Upper lobe of left lung (tissue), 6 donors: ENCODE data around the gene G0S2. TPM values are rescaled to one million over a fixed set of nuclear protein-coding genes. Genes with fewer than 3 reads are reported as not detected.

ENCODE experiments used
- ATAC-seq, 2 donors: fragments of 200-7000 bp; cut with Tn5 transposase; one replicate each; pipeline ENCODE4 v1.9.1; 2022; ENCODE audit warnings: mild to moderate bottlenecking in 2 of 2, moderate library complexity in 2 of 2; ENCODE audit not compliant: low FRiP score in 2 of 2
- DNase-seq, 2 donors: peaks; one replicate each; pipeline ENCODE4 v3.0.0-alpha.2; 2019 to 2020
- H3K27ac ChIP-seq, 4 donors: fragments of 200-600 bp; sonication (generic); one replicate each; pipeline ENCODE4 v1.5.1; 2016 to 2019
- H3K27me3 ChIP-seq, 4 donors: fragments of 200-600 bp; sonication (generic); one replicate each; pipeline ENCODE4 v1.5.1; 2017 to 2019
- H3K36me3 ChIP-seq, 4 donors: fragments of 200-600 bp; sonication (generic); one replicate each; pipeline ENCODE4 v1.5.1; 2016 to 2019
- H3K4me1 ChIP-seq, 4 donors: fragments of 200-600 bp; sonication (generic); one replicate each; pipeline ENCODE4 v1.5.1; 2018 to 2019
- H3K4me3 ChIP-seq, 4 donors: fragments of 200-600 bp; sonication (generic); one replicate each; pipeline ENCODE4 v1.5.1; 2017 to 2019; ENCODE audit warnings: mild to moderate bottlenecking in 2 of 4, moderate library complexity in 1 of 4
- H3K9me3 ChIP-seq, 4 donors: fragments of 200-600 bp; sonication (generic); one replicate each; pipeline ENCODE4 v1.5.1; 2018 to 2019
- CTCF ChIP-seq, 6 experiments: fragments of 450-650 bp in 4 of 6; fragments of 200-600 bp in 2 of 6; sonication (generic) in 2 of 6; IDR thresholded peaks; one replicate each; pipeline ENCODE4 v1.5.1; 2016 to 2019; ENCODE audit warnings: antibody characterized with exemption in 6 of 6
- EP300 ChIP-seq, 4 donors: sonication (generic); formaldehyde crosslinking; IDR thresholded peaks; one replicate each; pipeline ENCODE4 v1.5.1; 2017; ENCODE audit warnings: antibody characterized with exemption in 4 of 4, control low read depth in 2 of 4
- POLR2A ChIP-seq, 4 donors: fragments of 450-650 bp; IDR thresholded peaks; one replicate each; pipeline ENCODE4 v1.5.1; 2016 to 2017; ENCODE audit warnings: antibody characterized with exemption in 4 of 4, mild to moderate bottlenecking in 2 of 4
- POLR2AphosphoS5 ChIP-seq, 2 donors: sonication (generic); formaldehyde crosslinking; IDR thresholded peaks; one replicate each; pipeline ENCODE4 v1.5.1; 2017; ENCODE audit warnings: antibody characterized with exemption in 2 of 2
- WGBS, 2 donors: methylation state at CpG; one replicate each; pipeline ENCODE4 v1.1.5; 2017 to 2018; 5-methylcytosine and 5-hydroxymethylcytosine counted together
- total RNA-seq, 6 donors: library from RNA; depleted of rRNA in 4 of 6; stranded (reverse); fragments of >200 nt in 4 of 6; gene quantifications; one replicate each; pipeline versions ENCODE4 v1.1.0 to v1.2.1, GENCODE V29; 2016 to 2021
- donor health status: DM: no; HTN: no; CAD: no; lungs with moderate emphysema.
- donor health status: DM: no; HTN: yes; CAD: no; lungs with severe emphysema.

Gene G0S2
- total RNA-seq, 6 donors from 2014 or later = 14.4 to 108 (median 46.0) TPM

DNA sequence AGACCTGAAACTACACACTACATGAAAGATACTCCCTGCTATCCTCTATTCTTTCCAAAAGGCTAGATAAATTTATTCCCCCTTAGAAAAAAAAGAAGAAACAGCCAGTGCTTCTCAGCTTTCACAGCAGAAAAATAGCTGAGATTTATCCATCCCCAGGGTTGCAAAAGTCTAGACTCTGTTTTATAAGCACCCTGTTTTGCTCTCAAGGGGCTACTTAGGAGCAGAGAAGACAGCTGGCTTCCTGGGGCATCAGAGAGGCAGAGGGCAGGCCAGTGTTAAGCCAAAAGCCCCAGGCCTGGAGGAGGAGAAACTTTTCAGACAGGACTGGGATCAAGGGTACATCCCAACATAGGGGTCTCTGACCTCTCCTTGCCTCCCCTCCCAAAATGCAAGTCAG lies 26.9 kb upstream of the G0S2 start:
- Histone ChIP-seq H3K9me3 (no peaks in the 10 kb centered on the region), H3K4me1 (peaks cover 52 to 74% (median 63%) of the 10 kb centered on the region in 4 donors), H3K27me3 (no peaks in the 10 kb centered on the region), H3K4me3 (no peak overlapping the region), H3K36me3 (no peaks in the 10 kb centered on the region), H3K27ac (peak overlapping the region in 3 of 4 donors; percentile 45 to 81 (median 75))
- TF ChIP-seq POLR2AphosphoS5 (IDR thresholded peaks at IDR 0.05) = no peak
- TF ChIP-seq EP300 (IDR thresholded peaks at IDR 0.05) = no peak
- no peak for TF ChIP-seq POLR2A (IDR thresholded peaks at IDR 0.05)
- TF ChIP-seq CTCF (IDR thresholded peaks at IDR 0.05) = no peak
- DNase-seq (no peak), ATAC-seq (no peak)

DNA sequence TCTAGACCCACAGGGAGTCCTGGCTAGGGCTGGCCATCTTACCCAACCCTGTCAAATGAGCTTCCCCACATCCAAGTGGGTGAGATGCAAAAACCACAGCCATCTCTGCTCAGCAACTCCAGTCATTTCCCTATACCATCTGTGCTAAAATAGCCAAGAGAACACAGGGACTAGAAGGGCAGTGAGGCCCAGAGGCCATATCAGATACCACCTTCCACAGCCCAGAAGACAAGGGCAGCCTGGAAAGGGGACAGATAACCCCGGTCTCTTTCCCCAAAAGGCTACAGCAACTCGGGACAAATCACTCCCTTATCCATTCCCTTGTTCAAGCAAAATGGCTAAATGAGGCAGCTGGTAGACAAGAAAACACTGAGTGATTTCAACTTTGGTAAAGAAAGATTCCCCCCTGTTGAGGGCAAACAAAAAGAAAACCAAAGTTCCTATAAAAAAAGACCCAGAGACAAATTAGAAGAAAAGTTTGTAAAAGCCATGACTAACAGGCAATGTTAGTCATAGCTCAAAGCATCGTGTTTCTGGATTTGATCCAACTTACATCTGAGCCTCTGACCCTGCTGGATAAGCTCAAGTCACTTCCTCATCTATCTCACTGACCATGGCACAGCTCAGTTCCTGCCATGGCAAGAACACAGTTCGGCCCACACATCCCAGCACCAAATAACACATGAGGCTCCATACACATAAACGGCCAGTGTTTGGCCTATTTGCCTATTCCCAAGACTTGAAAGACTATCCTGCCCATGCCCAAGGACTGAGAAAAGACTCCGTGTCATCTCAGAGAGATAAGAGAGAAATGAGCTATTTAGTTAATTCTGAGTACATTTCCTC lies 26.1 kb upstream of the G0S2 start:
- Histone ChIP-seq H3K36me3 (no peaks in the 10 kb centered on the region), H3K27me3 (no peaks in the 10 kb centered on the region), H3K9me3 (no peaks in the 10 kb centered on the region), H3K4me1 (peaks cover 56 to 75% (median 66%) of the 10 kb centered on the region in 4 donors), H3K4me3 (no peak overlapping the region), H3K27ac (peak overlapping the region; percentile 66 to 81 (median 74))
- peak in 1 of 2 donors; percentile 29 for TF ChIP-seq POLR2AphosphoS5 (IDR thresholded peaks at IDR 0.05)
- TF ChIP-seq CTCF (IDR thresholded peaks at IDR 0.05) = no peak
- no peak for DNase-seq
- WGBS, 2 donors = 44 to 50% methylated on average over 6 of the region's 6 CpGs
- peak; percentile 47 to 69 for ATAC-seq

DNA sequence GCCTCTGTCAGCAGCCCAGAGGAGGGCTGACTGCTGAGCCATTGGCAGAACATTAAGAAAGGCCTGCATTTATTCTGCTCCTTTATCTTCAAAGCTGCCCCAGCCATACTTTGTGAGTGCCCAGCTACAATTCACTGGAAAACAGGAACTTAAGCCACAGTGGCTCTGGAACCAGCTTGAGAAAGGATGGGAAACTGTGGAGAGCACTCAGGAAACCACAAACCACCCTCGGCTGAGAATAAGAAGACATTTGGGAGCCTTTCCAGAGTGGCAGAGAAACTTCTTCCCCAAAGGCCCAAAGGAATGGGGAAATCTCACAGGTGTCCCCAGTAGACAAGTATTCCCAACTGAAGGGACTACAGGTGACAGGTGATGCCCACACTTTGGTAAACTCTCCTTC lies 24.8 kb upstream of the G0S2 start:
- Histone ChIP-seq H3K9me3 (no peaks in the 10 kb centered on the region), H3K4me1 (peaks cover 51 to 77% (median 66%) of the 10 kb centered on the region in 4 donors), H3K36me3 (no peaks in the 10 kb centered on the region), H3K27me3 (no peaks in the 10 kb centered on the region), H3K4me3 (peak overlapping the region in 1 of 4 donors; percentile 39), H3K27ac (peak overlapping the region; percentile 54 to 80 (median 74))
- ATAC-seq (peak in 1 of 2 donors; percentile 51), DNase-seq (peak in 1 of 2 donors; percentile 60)
- 33 to 41% methylated on average over 1 of the region's 1 CpG for WGBS, 2 donors
- TF ChIP-seq CTCF (IDR thresholded peaks at IDR 0.05) (no peak), EP300 (IDR thresholded peaks at IDR 0.05) (no peak), POLR2AphosphoS5 (IDR thresholded peaks at IDR 0.05) (peak in 1 of 2 donors; percentile 9), POLR2A (IDR thresholded peaks at IDR 0.05) (no peak)

DNA sequence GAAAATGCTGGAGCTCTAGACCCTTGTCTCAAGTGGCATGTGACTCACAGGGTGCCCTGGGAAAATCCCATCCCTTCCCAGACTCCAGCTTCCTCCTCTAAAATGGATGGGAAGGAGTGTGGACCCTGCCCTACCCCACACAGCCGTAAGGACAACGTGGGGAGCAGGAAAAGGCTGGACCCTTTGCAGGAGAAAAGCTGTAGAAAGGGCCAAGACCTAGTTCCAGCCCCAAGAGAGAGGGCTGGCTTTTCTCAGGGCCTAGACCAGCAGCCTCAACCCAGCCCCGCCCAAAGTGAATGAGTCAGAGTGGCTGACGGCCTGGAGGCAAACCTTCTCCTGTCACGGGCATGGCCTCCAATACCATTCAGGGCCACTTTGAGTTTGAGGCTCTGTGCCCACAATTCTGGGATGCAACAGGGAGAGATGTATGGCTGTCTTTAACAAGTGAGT lies 24.0 kb upstream of the G0S2 start:
- peak; percentile 77 to 88 for ATAC-seq
- peak in 1 of 2 donors; percentile 89 for DNase-seq
- 35% methylated on average over 2 to 5 of the region's 5 CpGs for WGBS, 2 donors
- no peaks in the 10 kb centered on the region for H3K9me3 ChIP-seq
- H3K36me3 ChIP-seq = no peaks in the 10 kb centered on the region
- H3K27me3 ChIP-seq = no peaks in the 10 kb centered on the region
- TF ChIP-seq CTCF (IDR thresholded peaks at IDR 0.05) = peak in 1 of 6 experiments; percentile 20
- peak; percentile 27 to 30 for TF ChIP-seq POLR2AphosphoS5 (IDR thresholded peaks at IDR 0.05)
- no peak for TF ChIP-seq EP300 (IDR thresholded peaks at IDR 0.05)
- peaks cover 51 to 77% (median 66%) of the 10 kb centered on the region in 4 donors for H3K4me1 ChIP-seq
- peak overlapping the region; percentile 54 to 80 (median 74) for H3K27ac ChIP-seq
- H3K4me3 ChIP-seq = peak overlapping the region in 2 of 4 donors; percentile 26 to 39
